ENCODE measurements around the gene TULP4. TPM values are rescaled to one million over a fixed set of nuclear protein-coding genes. Genes with fewer than 3 reads are reported as not detected.

TULP4 gene
- total RNA-seq, 1 experiment from 2014 or later = 105 TPM

DNA sequence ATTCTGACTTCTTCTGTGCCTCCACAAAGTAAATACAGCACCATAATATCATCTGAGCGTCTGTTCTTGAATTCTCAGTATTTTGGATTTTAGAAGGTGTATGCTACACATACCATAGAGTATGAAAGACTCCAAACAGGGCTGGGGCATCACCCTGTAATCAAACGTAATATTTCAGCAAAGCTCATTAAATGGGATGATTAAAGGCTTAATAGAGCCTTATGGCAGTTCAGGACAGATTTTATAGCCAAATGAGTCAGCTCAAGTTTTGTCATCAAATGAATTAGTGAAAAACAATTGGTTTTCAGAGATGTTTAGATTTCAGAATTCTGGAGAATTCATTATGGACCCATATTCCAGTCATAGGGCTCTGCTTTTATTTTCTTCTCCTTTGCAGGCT lies 68.9 kb downstream of the TULP4 start:
- intact Hi-C loops (cut with micrococcal nuclease; ENCODE audit: unreplicated experiment) = loop anchor here (10.0 kb wide), 1 partner anchor 136 kb away; no protein-coding TSS in a partner anchor
- Mint-ChIP-seq H3K36me3 (ENCODE audit: insufficient read depth, unreplicated experiment) (no peaks in the 10 kb centered on the region), H3K4me1 (ENCODE audit: low read depth, unreplicated experiment) (no peaks in the 10 kb centered on the region), H3K9me3 (ENCODE audit: low read depth, unreplicated experiment) (no peaks in the 10 kb centered on the region), H3K4me3 (ENCODE audit: low read depth, unreplicated experiment) (no peak overlapping the region), H3K27me3 (ENCODE audit: unreplicated experiment) (no peaks in the 10 kb centered on the region), H3K27ac (ENCODE audit: unreplicated experiment) (no peak overlapping the region)
- no peak for DNase-seq
- CTCF ChIA-PET = no interaction called here
- BruUV-seq (replicated peaks) = no TSS peak
- TF ChIP-seq, protein P1, sequence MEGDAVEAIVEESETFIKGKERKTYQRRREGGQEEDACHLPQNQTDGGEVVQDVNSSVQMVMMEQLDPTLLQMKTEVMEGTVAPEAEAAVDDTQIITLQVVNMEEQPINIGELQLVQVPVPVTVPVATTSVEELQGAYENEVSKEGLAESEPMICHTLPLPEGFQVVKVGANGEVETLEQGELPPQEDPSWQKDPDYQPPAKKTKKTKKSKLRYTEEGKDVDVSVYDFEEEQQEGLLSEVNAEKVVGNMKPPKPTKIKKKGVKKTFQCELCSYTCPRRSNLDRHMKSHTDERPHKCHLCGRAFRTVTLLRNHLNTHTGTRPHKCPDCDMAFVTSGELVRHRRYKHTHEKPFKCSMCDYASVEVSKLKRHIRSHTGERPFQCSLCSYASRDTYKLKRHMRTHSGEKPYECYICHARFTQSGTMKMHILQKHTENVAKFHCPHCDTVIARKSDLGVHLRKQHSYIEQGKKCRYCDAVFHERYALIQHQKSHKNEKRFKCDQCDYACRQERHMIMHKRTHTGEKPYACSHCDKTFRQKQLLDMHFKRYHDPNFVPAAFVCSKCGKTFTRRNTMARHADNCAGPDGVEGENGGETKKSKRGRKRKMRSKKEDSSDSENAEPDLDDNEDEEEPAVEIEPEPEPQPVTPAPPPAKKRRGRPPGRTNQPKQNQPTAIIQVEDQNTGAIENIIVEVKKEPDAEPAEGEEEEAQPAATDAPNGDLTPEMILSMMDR (IDR thresholded peaks at IDR 0.05; ENCODE audit: unreplicated experiment) = no peak

DNA sequence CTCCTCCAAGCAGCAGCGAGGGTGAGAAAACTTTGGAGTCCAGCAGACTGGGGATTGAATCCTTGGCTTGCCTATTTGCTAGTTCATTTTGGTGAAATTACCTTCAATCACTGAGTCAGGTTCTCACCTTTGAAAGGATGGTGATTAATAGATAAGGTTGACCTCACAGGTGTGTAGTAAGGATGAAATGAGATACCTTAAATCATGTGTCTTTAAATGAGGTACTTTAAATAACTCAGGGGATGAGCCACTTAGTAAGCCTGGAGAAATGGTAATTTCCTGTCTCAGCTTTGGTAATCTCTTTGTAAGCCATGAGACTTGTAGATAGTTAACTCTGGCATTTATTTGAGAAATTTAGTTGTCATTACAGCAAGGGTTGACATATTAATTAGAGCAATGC lies 70.2 kb downstream of the TULP4 start:
- no peak overlapping the region for H3K27ac Mint-ChIP-seq (ENCODE audit: unreplicated experiment)
- DNase-seq = no peak
- H3K36me3 Mint-ChIP-seq (ENCODE audit: insufficient read depth, unreplicated experiment) = no peaks in the 10 kb centered on the region
- TF ChIP-seq, protein P1 (IDR thresholded peaks at IDR 0.05; ENCODE audit: unreplicated experiment) = no peak
- no peaks in the 10 kb centered on the region for H3K9me3 Mint-ChIP-seq (ENCODE audit: low read depth, unreplicated experiment)
- H3K4me3 Mint-ChIP-seq (ENCODE audit: low read depth, unreplicated experiment) = no peak overlapping the region
- no peaks in the 10 kb centered on the region for H3K27me3 Mint-ChIP-seq (ENCODE audit: unreplicated experiment)
- intact Hi-C loops (cut with micrococcal nuclease; ENCODE audit: unreplicated experiment) = loop anchor here (10.0 kb wide), 1 partner anchor 138 kb away; no protein-coding TSS in a partner anchor
- BruUV-seq (replicated peaks) = no TSS peak
- CTCF ChIA-PET = interaction anchor here (1.0 kb wide), 1 partner anchor 168 kb away, joined by 3 read pairs; no protein-coding TSS in a partner anchor
- H3K4me1 Mint-ChIP-seq (ENCODE audit: low read depth, unreplicated experiment) = no peaks in the 10 kb centered on the region

DNA sequence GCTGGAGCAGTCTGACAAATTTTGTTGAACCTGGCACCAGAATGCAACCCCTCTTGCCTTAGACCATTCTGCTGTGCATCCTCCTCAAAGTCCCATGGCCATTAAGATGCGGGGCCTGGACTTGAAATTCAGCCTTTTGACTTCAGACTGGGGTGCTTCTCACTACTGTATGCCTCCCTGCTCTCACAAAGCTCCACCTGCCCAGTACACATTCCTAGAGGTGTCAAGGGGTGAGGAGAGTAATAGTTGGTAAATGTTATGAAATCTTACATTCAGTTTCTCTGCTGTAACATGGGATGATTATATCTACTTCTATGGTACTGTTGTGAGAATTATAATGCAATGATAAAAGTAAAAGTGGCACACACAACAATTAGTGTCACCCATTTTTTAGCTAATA lies 70.8 kb downstream of the TULP4 start:
- no peaks in the 10 kb centered on the region for H3K36me3 Mint-ChIP-seq (ENCODE audit: insufficient read depth, unreplicated experiment)
- no peaks in the 10 kb centered on the region for H3K4me1 Mint-ChIP-seq (ENCODE audit: low read depth, unreplicated experiment)
- no peak for DNase-seq
- no peaks in the 10 kb centered on the region for H3K9me3 Mint-ChIP-seq (ENCODE audit: low read depth, unreplicated experiment)
- intact Hi-C loops (cut with micrococcal nuclease; ENCODE audit: unreplicated experiment) = loop anchor here (10.0 kb wide), 1 partner anchor 138 kb away; no protein-coding TSS in a partner anchor
- no TSS peak for BruUV-seq (replicated peaks)
- CTCF ChIA-PET = interaction anchor here (1.0 kb wide), 1 partner anchor 169 kb away, joined by 3 read pairs; no protein-coding TSS in a partner anchor
- H3K4me3 Mint-ChIP-seq (ENCODE audit: low read depth, unreplicated experiment) = no peak overlapping the region
- H3K27me3 Mint-ChIP-seq (ENCODE audit: unreplicated experiment) = no peaks in the 10 kb centered on the region
- H3K27ac Mint-ChIP-seq (ENCODE audit: unreplicated experiment) = no peak overlapping the region
- TF ChIP-seq, protein P1 (IDR thresholded peaks at IDR 0.05; ENCODE audit: unreplicated experiment) = no peak

DNA sequence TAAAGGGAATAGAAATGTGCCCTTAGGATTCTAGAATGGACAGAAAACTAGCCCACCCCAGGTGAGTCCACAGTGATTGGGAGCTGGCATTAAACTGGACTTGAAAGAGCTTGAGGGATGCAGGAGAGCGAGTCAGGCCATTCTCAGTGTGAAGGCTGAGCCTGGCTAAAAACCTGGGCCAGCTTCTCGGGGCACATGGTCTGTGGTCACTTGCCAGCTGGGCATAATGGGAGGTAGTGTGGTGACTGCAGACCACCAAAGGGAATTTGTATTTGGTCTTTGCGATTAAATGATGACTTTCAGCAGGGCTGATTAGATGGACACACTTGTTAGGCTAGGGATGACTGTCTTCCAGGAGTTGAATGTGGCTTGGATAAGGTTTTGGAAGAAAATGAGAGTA lies 71.3 kb downstream of the TULP4 start:
- DNase-seq = no peak
- intact Hi-C loops (cut with micrococcal nuclease; ENCODE audit: unreplicated experiment) = loop anchor here (10.0 kb wide), 1 partner anchor 139 kb away; no protein-coding TSS in a partner anchor
- BruUV-seq (replicated peaks) = no TSS peak
- TF ChIP-seq, protein P1 (IDR thresholded peaks at IDR 0.05; ENCODE audit: unreplicated experiment) = no peak
- CTCF ChIA-PET = interaction anchor here (0.6 to 1.0 kb wide), 2 partner anchors 169 to 610 kb away, joined by 3 read pairs; no protein-coding TSS in a partner anchor
- Mint-ChIP-seq H3K27me3 (ENCODE audit: unreplicated experiment) (no peaks in the 10 kb centered on the region), H3K4me1 (ENCODE audit: low read depth, unreplicated experiment) (no peaks in the 10 kb centered on the region), H3K9me3 (ENCODE audit: low read depth, unreplicated experiment) (no peaks in the 10 kb centered on the region), H3K36me3 (ENCODE audit: insufficient read depth, unreplicated experiment) (no peaks in the 10 kb centered on the region), H3K27ac (ENCODE audit: unreplicated experiment) (no peak overlapping the region), H3K4me3 (ENCODE audit: low read depth, unreplicated experiment) (no peak overlapping the region)
